HL-60 (cell line): ENCODE data around the gene RPS6KA6.
"Not testable (repeated sequence)": the region's sequence is repeated elsewhere in the genome, so short reads cannot be mapped to it uniquely, and the experiment has no call there.

Source experiments
- DNase-seq, 2 experiments: peaks; one replicate each; pipeline ENCODE4 v3.0.0-alpha.2; 2010 to 2020; ENCODE audit warnings: low read depth in 1 of 2, low spot score in 1 of 2
- H3K27ac ChIP-seq: fragments of 250-450 bp; sonication (Bioruptor Pico); replicated peaks from 2 replicates; pipeline ENCODE4 v1.5.1; 2020; ENCODE audit warnings: mild to moderate bottlenecking, moderate library complexity
- H3K27me3 ChIP-seq: fragments of 250-450 bp; sonication (Bioruptor Pico); 2 replicates; pipeline ENCODE4 v1.5.1; 2021; ENCODE audit warnings: mild to moderate bottlenecking, moderate library complexity; ENCODE audit not compliant: insufficient read depth, poor library complexity, severe bottlenecking
- H3K4me3 ChIP-seq: replicated peaks from 2 replicates; pipeline ENCODE4 v1.5.1; 2011; ENCODE audit warnings: mild to moderate bottlenecking, control low read depth, low read length; ENCODE audit not compliant: insufficient read depth
- CTCF ChIP-seq: IDR thresholded peaks from one replicate; pipeline ENCODE4 v1.5.1; 2011; ENCODE audit warnings: low read length, control low read depth, inconsistent platforms; ENCODE audit not compliant: insufficient read depth
- GABPA ChIP-seq: IDR thresholded peaks from 2 replicates; pipeline ENCODE4 v1.6.1; 2012; ENCODE audit warnings: low read depth
- POLR2AphosphoS5 ChIP-seq: IDR thresholded peaks from 2 replicates; pipeline ENCODE4 v1.6.1; 2012; ENCODE audit warnings: low read depth
- SPI1 ChIP-seq: IDR thresholded peaks from 2 replicates; pipeline ENCODE4 v1.6.1; 2012; ENCODE audit warnings: low read depth, mild to moderate bottlenecking, borderline replicate concordance
- TF ChIP-seq, protein P1 (sequence below): IDR thresholded peaks from 2 replicates; pipeline ENCODE4 v1.6.1; 2012; ENCODE audit warnings: low read depth; ENCODE audit not compliant: insufficient replicate concordance

Gene RPS6KA6

GRCh38 chrX:84099120-84099519 is 88.9 kb downstream of the RPS6KA6 start:
- no peak for TF ChIP-seq SPI1
- TF ChIP-seq GABPA, result no peak
- TF ChIP-seq POLR2AphosphoS5, result no peak
- TF ChIP-seq, protein P1, sequence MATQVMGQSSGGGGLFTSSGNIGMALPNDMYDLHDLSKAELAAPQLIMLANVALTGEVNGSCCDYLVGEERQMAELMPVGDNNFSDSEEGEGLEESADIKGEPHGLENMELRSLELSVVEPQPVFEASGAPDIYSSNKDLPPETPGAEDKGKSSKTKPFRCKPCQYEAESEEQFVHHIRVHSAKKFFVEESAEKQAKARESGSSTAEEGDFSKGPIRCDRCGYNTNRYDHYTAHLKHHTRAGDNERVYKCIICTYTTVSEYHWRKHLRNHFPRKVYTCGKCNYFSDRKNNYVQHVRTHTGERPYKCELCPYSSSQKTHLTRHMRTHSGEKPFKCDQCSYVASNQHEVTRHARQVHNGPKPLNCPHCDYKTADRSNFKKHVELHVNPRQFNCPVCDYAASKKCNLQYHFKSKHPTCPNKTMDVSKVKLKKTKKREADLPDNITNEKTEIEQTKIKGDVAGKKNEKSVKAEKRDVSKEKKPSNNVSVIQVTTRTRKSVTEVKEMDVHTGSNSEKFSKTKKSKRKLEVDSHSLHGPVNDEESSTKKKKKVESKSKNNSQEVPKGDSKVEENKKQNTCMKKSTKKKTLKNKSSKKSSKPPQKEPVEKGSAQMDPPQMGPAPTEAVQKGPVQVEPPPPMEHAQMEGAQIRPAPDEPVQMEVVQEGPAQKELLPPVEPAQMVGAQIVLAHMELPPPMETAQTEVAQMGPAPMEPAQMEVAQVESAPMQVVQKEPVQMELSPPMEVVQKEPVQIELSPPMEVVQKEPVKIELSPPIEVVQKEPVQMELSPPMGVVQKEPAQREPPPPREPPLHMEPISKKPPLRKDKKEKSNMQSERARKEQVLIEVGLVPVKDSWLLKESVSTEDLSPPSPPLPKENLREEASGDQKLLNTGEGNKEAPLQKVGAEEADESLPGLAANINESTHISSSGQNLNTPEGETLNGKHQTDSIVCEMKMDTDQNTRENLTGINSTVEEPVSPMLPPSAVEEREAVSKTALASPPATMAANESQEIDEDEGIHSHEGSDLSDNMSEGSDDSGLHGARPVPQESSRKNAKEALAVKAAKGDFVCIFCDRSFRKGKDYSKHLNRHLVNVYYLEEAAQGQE, result no peak
- TF ChIP-seq CTCF, result no peak
- DNase-seq, result no peak
- Histone ChIP-seq H3K4me3 (no peak overlapping the region), H3K27ac (no peak overlapping the region), H3K27me3 (no peaks in the 10 kb centered on the region)

DNA sequence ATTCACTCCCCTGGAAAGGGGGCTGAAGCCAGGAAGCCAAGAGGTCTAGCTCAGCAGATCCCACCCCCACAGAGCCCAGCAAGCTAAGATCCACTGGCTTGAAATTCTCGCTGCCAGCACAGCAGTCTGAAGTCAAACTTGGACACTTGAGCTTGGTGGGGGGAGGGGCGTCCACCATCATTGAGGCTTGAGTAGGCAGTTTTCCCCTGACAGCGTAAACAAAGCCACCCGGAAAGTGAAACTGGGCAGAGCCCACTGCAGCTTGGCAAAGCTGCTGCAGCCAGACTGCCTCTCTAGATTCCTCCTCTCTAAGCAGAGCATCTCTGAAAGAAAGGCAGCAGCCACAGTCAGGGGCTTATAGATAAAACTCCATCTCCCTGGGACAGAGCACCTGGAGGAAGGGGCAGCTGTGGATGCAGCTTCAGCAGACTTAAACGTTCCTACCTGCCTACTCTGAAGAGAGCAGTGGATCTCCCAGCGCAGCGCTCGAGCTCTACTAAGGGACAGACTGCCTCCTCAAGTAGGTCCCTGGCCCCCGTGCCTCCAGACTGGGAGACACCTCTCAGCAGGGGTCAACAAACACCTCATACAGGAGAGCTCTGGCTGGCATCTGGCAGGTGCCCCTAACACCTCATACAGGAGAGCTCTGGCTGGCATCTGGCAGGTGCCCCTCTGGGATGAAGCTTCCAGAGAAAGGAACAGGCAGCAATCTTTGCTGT is 108.4 kb downstream of the RPS6KA6 start:
- H3K27me3 ChIP-seq, H3K4me3 ChIP-seq, H3K27ac ChIP-seq, DNase-seq: not testable (repeated sequence)

GRCh38 chrX:84078991-84079390 is 109.0 kb downstream of the RPS6KA6 start:
- Histone ChIP-seq H3K27ac (no peak overlapping the region), H3K4me3 (no peak overlapping the region), H3K27me3 (no peaks in the 10 kb centered on the region)
- no peak for TF ChIP-seq GABPA
- no peak for TF ChIP-seq POLR2AphosphoS5
- no peak for TF ChIP-seq CTCF
- no peak for TF ChIP-seq SPI1
- TF ChIP-seq, protein P1, result no peak
- DNase-seq, result no peak

DNA sequence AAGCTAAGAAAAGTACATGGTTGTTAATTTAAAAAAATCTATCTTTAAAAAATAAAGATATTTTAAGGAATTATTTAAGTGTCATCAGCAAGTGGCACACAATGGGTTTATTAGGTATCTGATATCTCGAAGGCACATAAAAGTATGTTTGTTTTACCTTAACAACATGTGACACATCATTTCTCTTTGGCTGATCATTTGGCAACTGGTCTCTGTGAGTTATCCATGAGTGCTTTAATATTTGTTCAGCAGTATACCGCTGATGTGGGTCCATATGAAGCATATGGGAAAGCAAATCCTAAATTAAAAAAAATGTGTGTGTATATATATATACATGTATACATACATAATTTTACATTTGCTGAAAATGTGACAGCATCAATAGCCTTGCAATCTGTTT is 123.2 kb downstream of the RPS6KA6 start:
- H3K4me3 ChIP-seq, result no peak overlapping the region
- TF ChIP-seq, protein P1, result no peak
- no peak for TF ChIP-seq CTCF
- no peak for TF ChIP-seq POLR2AphosphoS5
- TF ChIP-seq SPI1, result no peak
- TF ChIP-seq GABPA, result no peak
- DNase-seq, result no peak
- H3K27ac ChIP-seq, result no peak overlapping the region
- no peaks in the 10 kb centered on the region for H3K27me3 ChIP-seq
